Astrocyte (in vitro differentiated cells and primary cell): ENCODE results near the gene CHN1. TPM values are rescaled to one million over a fixed set of nuclear protein-coding genes. Genes with fewer than 3 reads are reported as not detected.

Source experiments
- DNase-seq: peaks from one replicate; pipeline ENCODE4 v3.0.0-alpha.2; 2010; ENCODE audit warnings: low read depth
- FAIRE-seq: peaks from 2 replicates; lab custom pipeline; 2011; peaks lifted over from hg19 to GRCh38; lab: Jason Lieb, UNC
- H2AFZ ChIP-seq: 2 replicates; pipeline ENCODE4 v1.6.0; 2012; ENCODE audit warnings: low read depth, low read length, inconsistent platforms
- H3K27ac ChIP-seq: 2 replicates; pipeline ENCODE4 v1.5.1; 2011; ENCODE audit warnings: low read depth, low read length, inconsistent platforms
- H3K27me3 ChIP-seq: 2 replicates; pipeline ENCODE4 v1.6.0; 2011; ENCODE audit warnings: low read length, inconsistent platforms; ENCODE audit not compliant: insufficient read depth
- H3K36me3 ChIP-seq: 2 replicates; pipeline ENCODE4 v1.5.1; 2011; ENCODE audit warnings: low read length, inconsistent platforms; ENCODE audit not compliant: insufficient read depth
- H3K4me1 ChIP-seq: 2 replicates; pipeline ENCODE4 v1.5.1; 2011; ENCODE audit warnings: low read length, inconsistent platforms; ENCODE audit not compliant: insufficient read depth
- H3K4me2 ChIP-seq: 2 replicates; pipeline ENCODE4 v1.6.0; 2012; ENCODE audit warnings: low read length, inconsistent platforms
- H3K4me3 ChIP-seq: 2 replicates; pipeline ENCODE4 v1.5.1; 2011; ENCODE audit warnings: low read depth, mild to moderate bottlenecking, low read length, inconsistent platforms; ENCODE audit not compliant: insufficient read depth
- H3K79me2 ChIP-seq: 2 replicates; pipeline ENCODE4 v1.6.0; 2012; ENCODE audit warnings: mild to moderate bottlenecking, low read length, inconsistent platforms; ENCODE audit not compliant: insufficient read depth
- H3K9ac ChIP-seq: 2 replicates; pipeline ENCODE4 v1.6.0; 2012; ENCODE audit warnings: mild to moderate bottlenecking, low read length, inconsistent platforms
- H3K9me3 ChIP-seq: 2 replicates; pipeline ENCODE4 v1.5.1; 2012; ENCODE audit warnings: low read depth, mild to moderate bottlenecking, low read length, inconsistent platforms; ENCODE audit not compliant: insufficient read depth
- H4K20me1 ChIP-seq: 2 replicates; pipeline ENCODE4 v1.6.0; 2012; ENCODE audit warnings: low read length, inconsistent platforms; ENCODE audit not compliant: insufficient read depth
- H3K27ac Mint-ChIP-seq: one replicate; pipeline ENCODE4 v1.8.0; 2021; ENCODE audit warnings: mild to moderate bottlenecking, mixed read lengths; ENCODE audit not compliant: unreplicated experiment
- H3K27me3 Mint-ChIP-seq: one replicate; pipeline ENCODE4 v1.8.0; 2021; ENCODE audit warnings: low read depth, mixed read lengths; ENCODE audit not compliant: unreplicated experiment
- H3K36me3 Mint-ChIP-seq: one replicate; pipeline ENCODE4 v1.8.0; 2021; ENCODE audit warnings: low read depth, mixed read lengths; ENCODE audit not compliant: unreplicated experiment
- H3K4me1 Mint-ChIP-seq: one replicate; pipeline ENCODE4 v1.8.0; 2021; ENCODE audit warnings: low read depth, mixed read lengths; ENCODE audit not compliant: unreplicated experiment
- H3K4me3 Mint-ChIP-seq: one replicate; pipeline ENCODE4 v1.8.0; 2021; ENCODE audit warnings: mild to moderate bottlenecking, moderate library complexity, mixed read lengths; ENCODE audit not compliant: unreplicated experiment
- H3K9me3 Mint-ChIP-seq: one replicate; pipeline ENCODE4 v1.8.0; 2021; ENCODE audit warnings: mild to moderate bottlenecking, mixed read lengths; ENCODE audit not compliant: unreplicated experiment
- CTCF ChIP-seq: IDR thresholded peaks from 2 replicates; pipeline ENCODE4 v1.5.1; 2011; ENCODE audit warnings: low read depth, mild to moderate bottlenecking, inconsistent platforms, low read length, moderate library complexity; ENCODE audit not compliant: insufficient read depth
- EZH2 ChIP-seq: IDR thresholded peaks from 2 replicates; pipeline ENCODE4 v1.6.1; 2012; ENCODE audit warnings: mild to moderate bottlenecking, low read length, inconsistent platforms; ENCODE audit not compliant: insufficient read depth
- total RNA-seq: library from RNA; stranded (reverse); gene quantifications from 2 replicates; pipeline ENCODE4 v1.2.1, GENCODE V29; 2021

CHN1 gene
- total RNA-seq, 1 donor from 2014 or later: 23.9 TPM

DNA sequence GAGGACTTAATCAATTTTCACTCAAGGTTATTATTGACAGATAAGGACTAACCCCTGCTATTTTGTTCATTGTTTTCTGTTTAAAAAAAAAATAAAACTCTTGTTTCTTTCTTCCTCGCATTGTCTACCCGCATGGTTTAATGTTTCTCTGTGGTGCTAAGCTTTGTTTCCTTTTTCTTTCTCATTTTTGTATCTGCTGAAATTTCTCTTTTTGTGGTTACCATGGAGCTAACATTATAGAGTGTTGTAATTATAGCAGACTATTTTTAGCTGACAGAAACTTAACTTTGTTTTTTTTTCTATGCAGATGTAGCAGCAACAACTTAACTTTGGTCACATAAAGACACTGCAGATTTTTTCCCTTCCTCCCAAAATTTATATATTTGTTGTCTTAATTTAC is 43.1 kb upstream of the CHN1 start:
- H3K36me3 Mint-ChIP-seq: peaks cover 2% of the 10 kb centered on the region
- H3K9ac ChIP-seq: no peak overlapping the region

GRCh38 chr2:175039490-175039889 is 34.3 kb upstream of the CHN1 start:
- DNase-seq: no peak
- Mint-ChIP-seq H3K9me3 (peaks cover 5% of the 10 kb centered on the region), H3K36me3 (peaks cover 2% of the 10 kb centered on the region), H3K4me1 (peaks cover 7% of the 10 kb centered on the region), H3K4me3 (no peak overlapping the region), H3K27me3 (no peaks in the 10 kb centered on the region), H3K27ac (no peak overlapping the region)
- no peaks in the 10 kb centered on the region for H3K4me1 ChIP-seq
- H4K20me1 ChIP-seq: no peaks in the 10 kb centered on the region
- H3K79me2 ChIP-seq: no peaks in the 10 kb centered on the region
- H3K36me3 ChIP-seq: no peaks in the 10 kb centered on the region
- H3K27ac ChIP-seq: no peak overlapping the region
- H3K4me2 ChIP-seq: no peak overlapping the region
- TF ChIP-seq EZH2 (no peak), CTCF (no peak)
- no peak for FAIRE-seq
- no peak overlapping the region for H3K9ac ChIP-seq
- no peak overlapping the region for H3K4me3 ChIP-seq
- no peaks in the 10 kb centered on the region for H3K9me3 ChIP-seq
- no peak overlapping the region for H2AFZ ChIP-seq
- H3K27me3 ChIP-seq: no peaks in the 10 kb centered on the region

More for the DNA sequence above, 43.1 kb upstream of the CHN1 start:
- no peaks in the 10 kb centered on the region for H3K4me1 ChIP-seq
- no peaks in the 10 kb centered on the region for H3K79me2 ChIP-seq
- Mint-ChIP-seq H3K27me3 (no peaks in the 10 kb centered on the region), H3K27ac (no peak overlapping the region), H3K4me1 (no peaks in the 10 kb centered on the region), H3K4me3 (no peak overlapping the region), H3K9me3 (peaks cover 2% of the 10 kb centered on the region)
- H3K27me3 ChIP-seq: no peaks in the 10 kb centered on the region
- no peaks in the 10 kb centered on the region for H4K20me1 ChIP-seq
- no peak overlapping the region for H3K4me2 ChIP-seq
- no peaks in the 10 kb centered on the region for H3K9me3 ChIP-seq
- no peak overlapping the region for H2AFZ ChIP-seq
- DNase-seq (no peak), FAIRE-seq (no peak)
- no peak overlapping the region for H3K27ac ChIP-seq
- TF ChIP-seq EZH2: no peak
- no peak for TF ChIP-seq CTCF
- H3K36me3 ChIP-seq: no peaks in the 10 kb centered on the region
- no peak overlapping the region for H3K4me3 ChIP-seq

GRCh38 chr2:175039031-175039430 is 33.9 kb upstream of the CHN1 start:
- Histone ChIP-seq H2AFZ (no peak overlapping the region), H3K36me3 (no peaks in the 10 kb centered on the region), H3K27ac (no peak overlapping the region), H3K27me3 (no peaks in the 10 kb centered on the region), H3K79me2 (no peaks in the 10 kb centered on the region), H3K9ac (no peak overlapping the region), H3K4me1 (no peaks in the 10 kb centered on the region), H3K4me3 (no peak overlapping the region), H3K9me3 (no peaks in the 10 kb centered on the region), H4K20me1 (no peaks in the 10 kb centered on the region), H3K4me2 (no peak overlapping the region)
- no peak overlapping the region for H3K27ac Mint-ChIP-seq
- H3K27me3 Mint-ChIP-seq: no peaks in the 10 kb centered on the region
- peaks cover 2% of the 10 kb centered on the region for H3K36me3 Mint-ChIP-seq
- FAIRE-seq (no peak), DNase-seq (no peak)
- TF ChIP-seq EZH2: no peak
- no peak for TF ChIP-seq CTCF
- peaks cover 7% of the 10 kb centered on the region for H3K4me1 Mint-ChIP-seq
- peaks cover 5% of the 10 kb centered on the region for H3K9me3 Mint-ChIP-seq
- H3K4me3 Mint-ChIP-seq: no peak overlapping the region
